Erythroblast (primary cell): ENCODE results near the gene AMPD3.
"Not testable (repeated sequence)": the region's sequence is repeated elsewhere in the genome, so short reads cannot be mapped to it uniquely, and the experiment has no call there.

Experiments
- DNase-seq, 2 experiments: peaks; one replicate each; lab custom pipeline; 2025; lab: John Stamatoyannopoulos, UW
- GATA1 ChIP-seq: IDR thresholded peaks from 2 replicates; pipeline ENCODE4 v1.6.1; 2011; ENCODE audit warnings: low read depth, mild to moderate bottlenecking, control low read depth, low read length, moderate library complexity
- POLR2A ChIP-seq: IDR thresholded peaks from 2 replicates; pipeline ENCODE4 v1.6.1; 2011; ENCODE audit warnings: mild to moderate bottlenecking, low read length

The AMPD3 gene

DNA sequence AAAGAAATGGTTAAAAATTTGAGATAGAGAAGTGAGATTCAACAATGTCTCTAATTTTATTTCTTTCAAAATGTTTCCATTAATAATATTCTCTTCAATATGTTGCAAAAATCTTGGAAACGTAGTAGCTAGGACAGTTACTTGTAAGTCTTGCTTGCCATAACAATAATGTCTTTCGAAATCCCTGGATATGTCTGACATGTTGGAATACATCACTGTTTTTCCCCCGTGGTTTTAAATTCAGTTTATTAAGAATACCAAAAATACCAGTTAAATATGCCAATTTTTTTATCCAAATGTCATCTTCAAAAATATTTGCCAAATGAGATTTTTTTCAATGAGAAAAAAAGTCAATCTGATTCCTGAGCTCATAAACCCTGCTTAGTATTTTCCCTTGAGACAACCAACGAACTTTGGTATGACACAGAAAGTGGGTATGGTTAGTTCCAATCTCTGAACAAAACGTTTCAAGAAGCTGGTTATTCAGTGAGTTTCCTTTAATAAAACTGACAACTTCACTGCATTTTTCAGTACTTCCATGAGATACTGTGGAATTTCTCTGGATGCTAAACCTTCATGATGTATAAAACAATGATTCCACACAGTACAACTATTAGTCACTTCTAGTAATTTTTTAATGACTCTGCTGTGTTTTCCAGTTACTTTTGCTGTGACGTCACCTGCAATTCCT lies 36.7 kb upstream of the AMPD3 start:
- no peak for DNase-seq
- no peak for TF ChIP-seq GATA1
- no peak for TF ChIP-seq POLR2A

DNA sequence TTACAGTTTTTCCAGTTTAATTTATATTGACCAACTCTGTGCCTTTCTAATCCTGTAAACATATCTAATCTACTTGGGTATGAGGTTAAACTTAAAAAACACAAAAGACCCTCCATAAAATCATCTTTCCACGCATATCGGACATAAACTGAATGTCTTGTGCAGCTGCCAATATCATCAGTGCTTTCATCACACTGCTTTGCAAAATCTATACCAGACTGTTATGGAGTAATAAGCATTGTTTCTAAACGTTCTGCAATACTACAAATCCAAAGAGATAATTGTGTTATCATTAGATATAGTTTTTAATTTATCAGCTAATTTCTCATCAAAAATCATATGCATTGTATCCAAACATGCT lies 36.1 kb upstream of the AMPD3 start:
- no peak for DNase-seq
- no peak for TF ChIP-seq POLR2A
- TF ChIP-seq GATA1 = no peak

DNA sequence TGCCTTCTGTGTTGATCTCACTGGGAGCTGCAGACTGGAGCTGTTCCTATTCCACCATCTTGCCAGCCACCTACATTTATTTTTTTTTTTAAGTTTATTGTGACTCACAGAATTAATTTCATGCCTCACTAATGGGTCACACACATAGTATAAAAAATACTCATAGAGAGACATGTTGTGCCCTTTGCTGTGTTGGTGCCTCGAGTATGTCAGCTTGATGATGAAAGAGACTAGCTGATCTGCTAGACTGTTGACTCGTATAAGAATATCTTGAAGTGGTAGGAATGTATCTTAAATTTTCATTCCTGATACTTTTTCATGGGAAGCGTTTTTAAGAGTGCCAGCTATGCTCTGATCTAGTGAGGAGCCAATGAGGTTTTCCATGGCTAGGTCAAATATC lies 28.6 kb upstream of the AMPD3 start:
- TF ChIP-seq GATA1 (no peak), POLR2A (no peak)
- DNase-seq = no peak

DNA sequence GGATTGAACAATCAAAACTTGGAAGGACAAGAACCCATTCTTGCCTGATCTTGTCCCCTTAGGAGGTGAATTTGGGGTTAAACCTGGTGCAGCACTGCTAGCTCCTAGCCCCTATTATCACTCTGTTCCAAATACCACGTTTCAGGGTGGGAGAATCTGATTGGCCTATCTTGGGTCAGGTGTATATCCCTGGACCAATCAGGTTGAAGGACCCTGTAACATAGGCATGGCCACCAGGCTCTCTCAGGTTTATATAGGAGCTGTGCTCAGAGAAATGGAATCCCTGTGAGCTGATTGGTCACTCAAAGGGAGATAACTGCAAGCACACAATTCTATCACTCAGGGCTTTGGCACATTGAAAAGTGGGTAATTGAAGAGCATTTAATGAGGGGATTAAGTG lies 26.6 kb upstream of the AMPD3 start:
- peak in 1 of 2 experiments; percentile 7 for DNase-seq
- no peak for TF ChIP-seq GATA1
- TF ChIP-seq POLR2A = no peak

DNA sequence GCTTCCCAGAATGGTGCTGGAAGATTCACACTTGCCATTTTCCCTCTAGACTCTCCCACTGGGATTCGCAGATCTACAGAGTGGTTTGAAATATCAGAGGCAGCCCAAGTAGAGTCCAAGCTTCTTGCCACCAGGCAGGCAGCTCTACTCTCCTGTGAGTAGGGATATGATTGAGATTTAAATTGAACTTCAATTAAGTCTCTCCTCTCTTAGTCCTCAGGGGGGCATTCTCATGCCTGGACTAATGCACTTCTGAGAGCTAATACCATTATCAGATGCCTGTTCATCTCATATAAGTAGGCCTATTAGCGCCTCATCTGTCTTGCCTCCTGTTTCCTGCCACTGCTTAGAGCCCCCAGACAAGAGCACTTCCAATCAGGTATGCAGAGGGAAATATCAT lies 25.5 kb upstream of the AMPD3 start:
- TF ChIP-seq POLR2A (no peak), GATA1 (no peak)
- DNase-seq = peak; percentile 15 to 16

DNA sequence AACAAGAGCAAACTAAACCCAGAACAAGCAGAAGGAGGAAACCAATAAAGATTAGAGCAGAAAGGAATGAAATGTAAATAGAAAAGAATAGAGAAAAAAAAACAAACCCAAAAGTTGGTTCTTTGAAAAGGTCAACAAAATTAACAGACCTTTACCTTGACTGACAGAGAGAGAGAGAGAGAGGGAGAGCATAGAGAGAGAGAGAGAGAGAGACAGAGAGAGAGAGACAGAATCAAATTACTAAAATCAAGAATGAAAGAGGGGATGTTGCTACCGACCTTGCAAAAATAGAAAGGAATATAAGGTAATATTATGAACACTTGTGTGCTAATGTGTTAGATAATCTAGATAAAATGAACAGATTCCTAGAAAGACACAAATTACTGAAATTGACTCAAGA lies 22.6 kb upstream of the AMPD3 start:
- DNase-seq = no peak
- TF ChIP-seq GATA1 = no peak
- no peak for TF ChIP-seq POLR2A

DNA sequence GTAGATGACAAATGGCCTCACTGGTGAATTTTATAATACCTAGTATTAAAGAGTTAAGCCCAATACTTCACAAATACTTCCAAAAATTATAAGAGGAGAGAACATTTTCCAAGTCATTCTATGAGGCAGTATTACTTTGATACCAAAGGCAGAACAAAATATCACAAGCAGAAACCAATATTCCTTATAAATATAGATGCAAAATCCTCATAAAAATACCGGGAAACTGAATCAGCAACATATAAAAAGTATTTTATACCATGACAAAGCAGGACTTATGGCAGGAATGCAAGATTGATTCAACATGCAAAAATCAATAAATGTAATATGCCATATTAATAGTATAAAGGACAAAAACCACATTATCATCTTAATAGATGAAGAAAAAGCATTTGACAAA lies 22.1 kb upstream of the AMPD3 start:
- TF ChIP-seq GATA1 = no peak
- no peak for TF ChIP-seq POLR2A
- DNase-seq = no peak

DNA sequence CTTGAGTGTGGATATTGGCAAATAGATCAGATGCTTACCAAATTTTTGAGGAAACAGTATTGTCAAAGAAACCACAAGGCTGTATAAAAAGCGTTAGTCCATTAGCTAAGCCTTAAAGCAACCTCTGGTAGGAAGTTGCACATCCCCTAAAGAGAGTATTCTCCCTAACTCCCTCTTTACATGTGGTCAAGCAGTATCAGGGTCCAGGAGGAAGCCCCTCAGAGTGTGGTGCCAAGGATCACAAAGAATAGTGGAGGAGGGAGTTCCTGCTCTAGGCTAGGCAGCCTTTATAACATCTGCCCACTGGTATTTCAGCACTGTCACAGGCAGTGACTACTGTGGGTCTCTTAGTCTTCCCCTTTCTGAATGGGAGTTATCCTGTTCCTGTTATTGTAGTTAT lies 18.8 kb upstream of the AMPD3 start:
- no peak for TF ChIP-seq GATA1
- no peak for TF ChIP-seq POLR2A
- DNase-seq = no peak

DNA sequence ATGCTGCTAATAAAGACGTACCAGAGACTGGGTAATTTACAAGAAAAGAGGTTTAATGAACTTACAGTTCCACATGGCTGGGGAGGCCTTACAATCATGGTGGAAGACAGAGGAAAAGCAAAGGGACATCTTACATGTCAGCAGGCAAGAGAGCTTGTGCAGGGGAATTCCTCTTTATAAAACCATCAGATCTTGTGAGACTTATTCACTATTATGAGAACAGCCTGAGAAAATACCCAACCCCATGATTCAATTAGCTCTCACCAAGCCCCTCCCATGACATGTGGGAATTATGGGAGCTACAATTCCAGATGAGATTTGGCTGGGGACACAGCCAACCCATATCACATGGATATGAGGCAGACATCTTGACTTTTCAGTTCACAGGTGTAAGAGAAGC lies 18.4 kb upstream of the AMPD3 start:
- DNase-seq = not testable (repeated sequence)

DNA sequence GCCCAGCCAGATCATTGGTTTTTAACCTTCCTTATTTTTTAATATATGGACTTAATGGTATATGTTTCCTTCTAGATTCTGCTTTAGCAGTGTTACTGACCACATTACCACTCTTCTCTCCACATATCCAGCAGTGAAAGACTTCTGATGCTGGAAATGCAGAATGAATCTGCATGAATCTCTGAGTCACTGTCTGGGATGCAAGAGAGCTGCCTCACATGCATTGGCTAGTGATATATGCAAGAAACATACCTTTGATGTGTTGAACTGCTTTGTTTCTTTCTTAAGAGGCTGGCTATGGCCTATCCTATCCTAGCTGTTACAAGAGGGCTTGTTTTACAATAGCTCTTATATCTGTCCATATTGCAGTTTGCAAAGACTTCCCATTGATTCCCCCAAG lies 16.6 kb upstream of the AMPD3 start:
- no peak for DNase-seq
- TF ChIP-seq GATA1 (no peak), POLR2A (no peak)

DNA sequence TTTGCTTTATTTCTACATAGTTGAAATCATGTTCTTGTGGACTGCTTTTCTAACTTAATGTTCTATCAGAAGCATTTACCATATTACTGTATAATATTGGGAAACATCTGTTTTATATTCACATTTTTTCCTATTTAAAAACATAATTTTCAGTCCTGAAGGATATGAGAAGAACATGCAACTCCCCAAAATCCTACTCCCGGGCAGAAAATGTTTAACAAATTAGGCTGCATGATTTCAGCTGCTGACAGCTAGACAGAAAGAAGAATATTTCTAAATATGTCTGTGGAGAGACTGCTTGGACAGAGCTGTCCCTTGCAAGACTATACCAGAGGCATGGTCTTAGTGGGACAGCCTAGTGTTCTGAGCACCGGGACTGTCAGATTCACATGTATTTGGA lies 15.7 kb upstream of the AMPD3 start:
- TF ChIP-seq GATA1 (no peak), POLR2A (no peak)
- no peak for DNase-seq

DNA sequence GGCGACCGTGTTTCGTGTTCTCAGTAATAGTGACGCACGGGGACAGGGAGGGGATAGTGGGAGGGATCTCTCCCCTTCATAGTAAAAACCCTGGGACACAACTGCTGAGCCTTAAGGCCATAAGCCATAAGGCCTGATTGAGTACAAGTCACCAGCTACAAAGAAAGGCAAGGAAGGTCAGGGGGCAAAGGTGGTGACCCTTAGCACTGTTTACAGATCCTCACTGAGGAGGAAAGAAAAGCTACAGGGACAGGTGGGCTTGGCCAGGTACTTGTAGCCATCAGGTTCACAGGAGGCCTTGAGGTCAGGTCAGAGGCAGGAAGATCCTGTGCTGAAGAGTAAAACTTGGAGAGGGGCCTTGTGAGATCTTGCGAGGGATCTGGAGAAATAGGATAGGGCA lies 15.1 kb upstream of the AMPD3 start:
- DNase-seq = no peak
- no peak for TF ChIP-seq GATA1
- no peak for TF ChIP-seq POLR2A

DNA sequence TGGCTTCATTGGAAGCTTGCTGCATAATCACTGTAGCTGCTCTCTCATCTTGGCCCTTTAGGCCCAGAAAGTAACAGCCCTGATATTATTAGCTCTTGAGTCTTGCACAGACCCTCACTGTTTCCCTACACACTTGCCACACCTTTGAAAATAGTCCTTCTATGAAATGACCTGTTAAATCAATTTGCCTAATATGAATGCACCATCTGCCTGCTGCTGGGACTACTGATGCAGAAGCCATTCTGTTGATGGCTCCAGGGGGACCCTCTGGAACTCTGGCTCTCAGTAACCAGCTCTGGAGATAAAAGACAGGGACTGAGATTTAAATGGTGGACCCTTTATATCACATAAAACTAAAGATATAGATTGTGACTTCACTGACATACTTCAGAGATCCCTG lies 14.7 kb upstream of the AMPD3 start:
- no peak for DNase-seq
- no peak for TF ChIP-seq GATA1
- TF ChIP-seq POLR2A = no peak

DNA sequence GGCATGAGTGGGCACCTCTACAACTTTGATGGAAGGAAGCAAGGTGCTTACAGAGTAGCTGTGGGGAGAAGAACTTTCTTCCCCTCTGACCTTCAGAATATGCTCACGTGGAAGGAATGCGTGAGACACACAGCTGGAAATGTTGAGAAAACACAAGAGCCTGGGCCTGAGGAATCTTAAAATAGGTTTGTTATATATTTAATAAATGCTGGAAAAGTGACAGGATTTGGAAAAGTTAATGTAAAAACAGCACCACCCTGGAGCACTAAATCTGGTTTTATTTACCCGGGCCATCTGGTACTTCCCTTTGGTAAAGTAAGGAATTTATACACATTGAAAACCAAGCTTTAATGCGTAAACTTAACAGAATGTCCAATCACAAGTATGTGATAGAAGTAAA lies 14.0 kb upstream of the AMPD3 start:
- DNase-seq = no peak

More for the DNA sequence above, 14.0 kb upstream of the AMPD3 start:
- TF ChIP-seq GATA1 (no peak), POLR2A (no peak)
